GM23248 (cell line): Measurements from ENCODE around the gene PRAC1.

Source experiments
- EZH2 ChIP-seq: fragments of 200-600 bp; sonication (generic); IDR thresholded peaks from 2 replicates; pipeline ENCODE4 v1.6.1; 2018; ENCODE audit warnings: antibody characterized with exemption, mild to moderate bottlenecking; ENCODE audit not compliant: insufficient read depth, poor library complexity, severe bottlenecking
- EZH2phosphoT487 ChIP-seq: fragments of 200-600 bp; sonication (generic); IDR thresholded peaks from 2 replicates; pipeline ENCODE4 v1.6.1; 2018; ENCODE audit warnings: antibody characterized with exemption, moderate library complexity, mild to moderate bottlenecking, low read depth; ENCODE audit not compliant: insufficient read depth

DNA sequence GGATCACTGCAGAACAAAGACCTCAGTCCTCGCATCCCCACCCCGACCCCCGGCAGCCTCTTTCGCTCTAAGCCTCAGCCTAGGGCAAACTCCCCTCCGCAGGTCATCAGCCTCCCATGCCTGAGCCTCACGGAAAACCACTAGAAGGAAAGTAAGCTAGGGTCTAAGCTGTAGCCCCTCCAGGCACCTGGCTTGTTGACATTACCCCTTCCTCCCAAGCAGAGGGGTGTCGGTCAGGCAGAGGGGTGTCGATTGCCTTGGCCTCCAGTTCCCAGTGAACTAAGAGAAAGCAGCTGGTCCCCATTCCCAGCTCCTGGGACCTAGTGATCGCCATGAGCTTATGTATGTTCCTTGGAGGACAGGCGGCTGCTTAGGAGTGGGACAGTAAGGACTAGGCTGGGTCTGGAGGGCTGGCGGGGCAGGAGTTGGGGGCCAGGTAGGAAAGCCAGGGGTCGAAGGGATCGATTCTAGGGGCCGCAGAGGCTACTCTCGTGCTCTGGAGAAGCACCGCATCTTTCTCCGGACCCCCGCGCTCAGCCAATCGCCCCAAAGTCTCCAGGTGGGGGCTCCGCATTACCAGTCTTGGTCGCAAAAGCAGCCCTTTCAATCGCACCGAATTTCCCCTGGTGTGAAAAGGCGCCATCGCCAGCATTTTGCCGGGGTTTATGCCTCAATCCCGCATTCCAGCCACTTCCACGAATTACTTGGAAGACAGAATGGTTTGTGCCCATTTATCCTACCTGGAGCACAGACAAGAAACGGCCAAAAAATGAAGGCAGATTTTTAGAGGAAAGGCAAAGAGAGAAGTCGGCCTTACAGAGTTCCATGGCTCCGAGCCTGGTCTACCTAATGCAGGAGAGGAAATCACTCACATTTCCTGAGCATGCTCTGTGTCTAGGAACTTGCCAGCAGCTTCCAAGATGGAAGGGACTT lies 27.6 kb upstream of the PRAC1 start:
- TF ChIP-seq EZH2phosphoT487 (no peak), EZH2 (peak; percentile 29)
